SK-N-MC (cell line): Measurements from ENCODE around the gene FAAH2.

ENCODE experiments used
- EZH2 ChIP-seq: fragments of 200-600 bp; sonication (generic); IDR thresholded peaks from one replicate; pipeline ENCODE4 v1.6.1; 2017; ENCODE audit warnings: antibody characterized with exemption
- POLR2AphosphoS5 ChIP-seq: IDR thresholded peaks from 2 replicates; pipeline ENCODE4 v1.6.1; 2012; ENCODE audit warnings: mild to moderate bottlenecking, low read depth, low read length, borderline replicate concordance

DNA sequence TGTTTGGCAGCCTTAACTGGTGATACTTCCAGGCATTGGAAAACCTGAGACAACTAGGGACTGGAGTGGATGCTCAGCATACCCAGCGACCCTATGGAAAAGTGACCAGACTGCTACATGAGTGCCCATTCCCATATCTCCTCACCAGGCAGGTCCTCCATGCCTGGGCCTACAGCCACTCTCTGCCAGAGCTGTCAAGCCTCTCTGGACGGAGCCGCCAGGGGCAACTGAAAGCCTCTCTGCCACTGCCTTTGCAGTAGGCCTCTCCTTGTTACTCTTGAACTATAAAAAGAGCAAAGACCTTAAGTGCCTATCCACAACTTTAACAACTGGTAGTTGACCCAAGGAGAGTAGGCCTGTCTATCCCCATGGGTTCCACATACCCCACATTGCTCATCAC lies 20.2 kb upstream of the FAAH2 start:
- TF ChIP-seq EZH2 (no peak), POLR2AphosphoS5 (no peak)
